GM12892 (cell line): ENCODE results near the gene BDKRB1.

Experiments used
- POLR2A ChIP-seq: IDR thresholded peaks from 2 replicates; pipeline ENCODE4 v1.6.1; 2011; ENCODE audit warnings: low read depth, low read length, control low read depth
- POLR2AphosphoS5 ChIP-seq: IDR thresholded peaks from 2 replicates; pipeline ENCODE4 v1.6.1; 2011; ENCODE audit warnings: low read depth, low read length, control low read depth
- TAF1 ChIP-seq: IDR thresholded peaks from 2 replicates; pipeline ENCODE4 v1.6.1; 2011; ENCODE audit warnings: low read depth, mild to moderate bottlenecking, control low read depth, low read length, borderline replicate concordance

- TF ChIP-seq POLR2A: no peak
- no peak for TF ChIP-seq POLR2AphosphoS5
- no peak for TF ChIP-seq TAF1
These were observed 23.6 kb downstream of the BDKRB1 start for GRCh38 chr14:96279564-96279963.
